ENCODE measurements around the gene MGST2. TPM values are rescaled to one million over a fixed set of nuclear protein-coding genes. Genes with fewer than 3 reads are reported as not detected.

Gene MGST2
- total RNA-seq, 1 experiment from 2014 or later = 81.8 TPM

DNA sequence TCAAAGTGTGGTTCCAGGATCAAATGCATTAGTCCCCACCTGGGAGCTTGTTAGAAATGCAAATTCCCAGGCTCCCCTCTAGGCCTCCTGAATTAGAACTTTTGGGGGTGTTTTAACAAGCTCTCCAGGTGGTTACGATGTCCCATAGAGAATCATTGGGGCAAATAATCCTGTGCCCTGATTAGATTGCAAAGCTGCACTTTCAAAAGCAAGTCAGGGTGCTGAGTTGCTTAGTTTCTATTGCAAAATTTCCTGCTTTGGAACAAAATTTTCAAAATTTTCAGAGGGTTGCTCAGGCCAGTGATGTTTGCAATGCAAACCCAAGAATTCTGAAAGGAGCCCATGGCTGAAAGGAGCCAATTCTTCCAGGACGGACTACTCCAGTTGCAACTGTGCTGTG is 71.0 kb downstream of the MGST2 start:
- no peaks in the 10 kb centered on the region for H3K27me3 ChIP-seq (ENCODE audit: insufficient read depth, low read depth)
- H4K20me1 ChIP-seq (ENCODE audit: insufficient read depth) = no peaks in the 10 kb centered on the region
- H3K79me2 ChIP-seq (ENCODE audit: low read depth) = no peaks in the 10 kb centered on the region
- no peak overlapping the region for H2AFZ ChIP-seq
- ChIA-PET CTCF (no interaction called here), POLR2A (ENCODE audit: unreplicated experiment) (interaction anchor here (0.6 kb wide), 1 partner anchor 54 kb away, joined by 4 read pairs; no protein-coding TSS in a partner anchor)
- H3K4me3 ChIP-seq = no peak overlapping the region
- H3K9me2 ChIP-seq (ENCODE audit: insufficient read depth) = no peaks in the 10 kb centered on the region
- DNase-seq = no peak
- H3K27ac ChIP-seq = no peak overlapping the region
- H3K4me1 ChIP-seq (replicated peaks; ENCODE audit: insufficient read depth) = no peaks in the 10 kb centered on the region
- H3F3A ChIP-seq (ENCODE audit: insufficient read depth, low read depth) = no peaks in the 10 kb centered on the region
- TF ChIP-seq EZH2 (IDR thresholded peaks at IDR 0.05; ENCODE audit: low read depth) = no peak
- TF ChIP-seq, protein P1, sequence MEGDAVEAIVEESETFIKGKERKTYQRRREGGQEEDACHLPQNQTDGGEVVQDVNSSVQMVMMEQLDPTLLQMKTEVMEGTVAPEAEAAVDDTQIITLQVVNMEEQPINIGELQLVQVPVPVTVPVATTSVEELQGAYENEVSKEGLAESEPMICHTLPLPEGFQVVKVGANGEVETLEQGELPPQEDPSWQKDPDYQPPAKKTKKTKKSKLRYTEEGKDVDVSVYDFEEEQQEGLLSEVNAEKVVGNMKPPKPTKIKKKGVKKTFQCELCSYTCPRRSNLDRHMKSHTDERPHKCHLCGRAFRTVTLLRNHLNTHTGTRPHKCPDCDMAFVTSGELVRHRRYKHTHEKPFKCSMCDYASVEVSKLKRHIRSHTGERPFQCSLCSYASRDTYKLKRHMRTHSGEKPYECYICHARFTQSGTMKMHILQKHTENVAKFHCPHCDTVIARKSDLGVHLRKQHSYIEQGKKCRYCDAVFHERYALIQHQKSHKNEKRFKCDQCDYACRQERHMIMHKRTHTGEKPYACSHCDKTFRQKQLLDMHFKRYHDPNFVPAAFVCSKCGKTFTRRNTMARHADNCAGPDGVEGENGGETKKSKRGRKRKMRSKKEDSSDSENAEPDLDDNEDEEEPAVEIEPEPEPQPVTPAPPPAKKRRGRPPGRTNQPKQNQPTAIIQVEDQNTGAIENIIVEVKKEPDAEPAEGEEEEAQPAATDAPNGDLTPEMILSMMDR (conservative IDR thresholded peaks at IDR 0.05) = no peak
- H3K36me3 ChIP-seq (ENCODE audit: low read depth) = no peaks in the 10 kb centered on the region
- no peak overlapping the region for H3K4me2 ChIP-seq
- no TSS peak for BruUV-seq (replicated peaks)
- H3K9me3 ChIP-seq (ENCODE audit: insufficient read depth, low read depth) = no peaks in the 10 kb centered on the region
- intact Hi-C loops (cut with micrococcal nuclease; ENCODE audit: unreplicated experiment) = loop anchor here (10.0 kb wide), 1 partner anchor 618 kb away; no protein-coding TSS in a partner anchor

DNA sequence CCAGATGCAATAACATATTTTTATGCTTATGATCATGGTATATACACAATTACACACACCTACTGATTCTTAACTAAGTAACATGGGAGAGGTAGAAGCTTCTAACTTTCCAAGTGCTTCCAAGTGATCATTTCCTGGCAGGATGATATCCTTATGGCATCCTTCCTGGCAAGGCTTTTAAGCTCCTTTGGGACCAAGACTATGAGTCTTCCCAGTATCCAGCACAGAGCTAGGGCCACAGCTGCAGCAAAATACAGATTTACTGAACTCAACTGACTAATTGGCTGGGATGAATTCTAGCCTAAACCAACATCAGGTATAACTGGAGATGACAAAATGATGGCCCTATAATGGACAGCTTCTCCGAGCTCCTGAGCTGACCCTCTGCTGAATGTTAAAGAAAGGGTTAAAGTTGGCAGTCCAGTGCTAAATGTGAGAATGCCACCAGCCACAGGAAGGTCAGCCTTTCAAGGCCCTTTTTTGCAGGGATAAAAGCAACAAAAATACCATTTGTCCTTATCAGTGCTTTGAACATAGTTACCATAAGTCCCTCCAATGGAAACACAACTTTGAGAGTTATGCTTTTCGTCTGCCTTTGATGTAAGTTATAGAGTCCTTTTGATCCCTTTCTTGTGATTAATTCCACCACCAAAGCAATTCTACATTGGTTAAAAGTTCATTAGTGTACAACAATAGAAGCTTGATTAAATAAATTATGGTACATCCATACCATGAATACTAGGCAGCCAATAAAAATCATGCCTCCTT is 73.4 kb downstream of the MGST2 start:
- Histone ChIP-seq H3K4me3 (no peak overlapping the region), H2AFZ (no peak overlapping the region), H3K4me1 (replicated peaks; ENCODE audit: insufficient read depth) (no peaks in the 10 kb centered on the region), H3K4me2 (no peak overlapping the region), H3K79me2 (ENCODE audit: low read depth) (no peaks in the 10 kb centered on the region), H3K27me3 (ENCODE audit: insufficient read depth, low read depth) (no peaks in the 10 kb centered on the region), H3K9me2 (ENCODE audit: insufficient read depth) (no peaks in the 10 kb centered on the region), H3K27ac (no peak overlapping the region), H3K36me3 (ENCODE audit: low read depth) (no peaks in the 10 kb centered on the region), H3K9me3 (ENCODE audit: insufficient read depth, low read depth) (no peaks in the 10 kb centered on the region), H4K20me1 (ENCODE audit: insufficient read depth) (no peaks in the 10 kb centered on the region), H3F3A (ENCODE audit: insufficient read depth, low read depth) (no peaks in the 10 kb centered on the region)
- ChIA-PET POLR2A (ENCODE audit: unreplicated experiment) (no interaction called here), CTCF (no interaction called here)
- intact Hi-C loops (cut with micrococcal nuclease; ENCODE audit: unreplicated experiment) = loop anchor here (10.0 kb wide), 1 partner anchor 616 kb away; no protein-coding TSS in a partner anchor
- TF ChIP-seq, protein P1 (conservative IDR thresholded peaks at IDR 0.05) = no peak
- no peak for TF ChIP-seq EZH2 (IDR thresholded peaks at IDR 0.05; ENCODE audit: low read depth)
- no TSS peak for BruUV-seq (replicated peaks)
- no peak for DNase-seq

DNA sequence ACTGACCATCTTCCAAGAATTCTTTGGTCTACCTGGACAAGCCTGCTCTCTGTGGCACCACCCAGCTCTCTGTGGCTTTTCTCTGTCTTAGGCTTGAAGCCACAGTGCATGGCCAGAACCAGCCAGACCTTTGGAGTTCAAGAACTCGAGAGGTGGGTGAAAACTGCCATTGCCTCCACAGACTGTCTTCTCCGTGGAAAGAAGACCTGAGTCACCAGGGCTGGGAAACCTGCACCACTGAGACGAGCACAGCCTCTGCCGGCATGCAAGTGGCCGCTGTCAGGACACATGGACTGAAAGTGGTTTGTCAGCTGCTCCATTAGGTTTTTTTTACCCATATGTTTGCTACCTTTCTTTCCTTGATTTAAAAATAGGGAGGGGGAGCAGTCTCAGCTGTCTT is 74.5 kb downstream of the MGST2 start:
- H3K4me3 ChIP-seq = no peak overlapping the region
- DNase-seq = peak in 1 of 2 experiments; percentile 25
- H3K4me2 ChIP-seq = no peak overlapping the region
- POLR2A ChIA-PET (ENCODE audit: unreplicated experiment) = interaction anchor here (0.5 to 0.7 kb wide), 3 partner anchors 16 to 629 kb away, joined by 3 to 4 read pairs (median 4); no protein-coding TSS in a partner anchor
- no peaks in the 10 kb centered on the region for H3K36me3 ChIP-seq (ENCODE audit: low read depth)
- CTCF ChIA-PET = interaction anchor here (0.6 to 1.8 kb wide), 3 partner anchors 83 to 1143 kb away, joined by 5 to 9 read pairs (median 6); no protein-coding TSS in a partner anchor
- no peaks in the 10 kb centered on the region for H3F3A ChIP-seq (ENCODE audit: insufficient read depth, low read depth)
- intact Hi-C loops (cut with micrococcal nuclease; ENCODE audit: unreplicated experiment) = loop anchor here (5.0 kb wide), 4 partner anchors 247 to 592 kb away; partner anchors contain the start of gene MAML3
- H3K27ac ChIP-seq = no peak overlapping the region
- no TSS peak for BruUV-seq (replicated peaks)
- no peaks in the 10 kb centered on the region for H3K9me2 ChIP-seq (ENCODE audit: insufficient read depth)
- no peaks in the 10 kb centered on the region for H4K20me1 ChIP-seq (ENCODE audit: insufficient read depth)
- no peaks in the 10 kb centered on the region for H3K9me3 ChIP-seq (ENCODE audit: insufficient read depth, low read depth)
- H3K27me3 ChIP-seq (ENCODE audit: insufficient read depth, low read depth) = no peaks in the 10 kb centered on the region
- no peaks in the 10 kb centered on the region for H3K79me2 ChIP-seq (ENCODE audit: low read depth)
- no peaks in the 10 kb centered on the region for H3K4me1 ChIP-seq (replicated peaks; ENCODE audit: insufficient read depth)
- no peak overlapping the region for H2AFZ ChIP-seq
- TF ChIP-seq, protein P1 (conservative IDR thresholded peaks at IDR 0.05) = no peak
